Activated CD8-positive, alpha-beta memory T cell treated with anti-CD3 and anti-CD28 coated beads, Interleukin-2, amount 50 U/mL, for 24 hours (primary cell): Measurements from ENCODE around the gene AMOTL1.
"Not testable (repeated sequence)": the region's sequence is repeated elsewhere in the genome, so short reads cannot be mapped to it uniquely, and the experiment has no call there.

Source experiments
- DNase-seq: peaks from one replicate; pipeline ENCODE4 v3.0.0-alpha.2; 2020; ENCODE audit errors: extremely low read depth

Gene AMOTL1

DNA sequence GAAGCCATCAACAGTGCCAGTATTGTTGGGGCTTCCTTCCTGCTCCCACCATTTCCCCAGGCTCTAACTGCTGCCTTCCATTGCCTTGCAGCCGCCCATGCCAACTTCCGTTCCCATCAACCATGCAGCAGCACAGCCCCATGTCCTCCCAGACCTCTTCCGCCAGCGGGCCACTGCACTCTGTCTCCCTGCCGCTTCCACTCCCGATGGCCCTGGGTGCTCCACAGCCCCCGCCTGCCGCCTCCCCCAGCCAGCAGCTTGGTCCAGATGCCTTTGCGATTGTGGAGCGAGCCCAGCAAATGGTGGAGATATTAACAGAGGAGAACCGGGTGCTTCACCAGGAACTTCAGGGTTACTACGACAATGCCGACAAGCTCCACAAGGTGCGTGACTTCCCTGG, 53.3 kb downstream of the AMOTL1 start:
- no peak for DNase-seq

DNA sequence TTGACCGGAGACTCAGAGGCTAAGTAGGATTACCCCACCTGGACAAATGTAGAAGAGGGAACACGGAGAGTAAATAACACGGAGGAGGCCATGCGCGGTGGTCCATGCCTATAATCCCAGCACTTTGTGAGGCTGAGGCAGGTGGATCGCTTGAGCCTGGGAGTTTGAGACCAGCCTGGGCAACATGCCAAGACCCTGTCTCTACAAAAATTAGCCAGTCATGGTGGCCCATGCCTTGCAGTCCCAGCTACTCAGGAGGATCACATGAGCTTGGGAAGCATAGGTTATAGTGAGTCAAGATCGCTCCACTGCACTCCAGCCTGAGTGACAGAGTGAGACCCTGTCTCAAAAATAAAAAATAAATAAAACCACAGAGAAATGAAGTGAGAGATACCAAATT, 53.9 kb downstream of the AMOTL1 start:
- no peak for DNase-seq

DNA sequence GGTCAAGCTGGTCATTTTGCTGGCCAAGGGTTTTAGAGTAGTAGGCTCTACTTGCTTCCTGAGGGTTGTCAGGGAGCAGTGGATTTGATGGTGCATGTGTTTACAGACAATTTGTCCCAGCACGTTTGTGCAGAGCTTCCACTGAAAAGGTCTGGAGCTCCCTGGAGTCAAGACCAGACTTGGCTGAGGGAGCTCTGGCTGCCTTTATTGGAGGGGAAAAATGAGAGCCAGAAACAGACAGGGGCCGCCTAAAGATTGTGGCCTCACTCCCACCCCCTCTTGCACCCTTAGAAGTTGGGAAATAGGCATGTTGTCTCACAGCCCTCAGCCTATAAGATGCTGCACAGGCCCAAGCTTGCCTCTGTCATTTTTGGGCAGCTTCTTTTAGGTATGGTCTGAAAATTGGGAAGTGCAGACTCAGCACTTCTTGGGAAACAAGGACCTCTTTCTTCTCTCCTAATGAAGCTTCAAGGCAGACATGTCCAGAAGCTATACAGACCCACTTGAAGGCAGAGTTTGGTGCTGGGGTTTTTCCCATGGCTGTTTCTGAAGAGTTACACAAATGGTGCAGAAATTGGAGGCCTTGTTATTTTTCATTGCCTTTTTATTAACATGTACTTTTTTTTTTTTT, 55.1 kb downstream of the AMOTL1 start:
- DNase-seq: no peak

DNA sequence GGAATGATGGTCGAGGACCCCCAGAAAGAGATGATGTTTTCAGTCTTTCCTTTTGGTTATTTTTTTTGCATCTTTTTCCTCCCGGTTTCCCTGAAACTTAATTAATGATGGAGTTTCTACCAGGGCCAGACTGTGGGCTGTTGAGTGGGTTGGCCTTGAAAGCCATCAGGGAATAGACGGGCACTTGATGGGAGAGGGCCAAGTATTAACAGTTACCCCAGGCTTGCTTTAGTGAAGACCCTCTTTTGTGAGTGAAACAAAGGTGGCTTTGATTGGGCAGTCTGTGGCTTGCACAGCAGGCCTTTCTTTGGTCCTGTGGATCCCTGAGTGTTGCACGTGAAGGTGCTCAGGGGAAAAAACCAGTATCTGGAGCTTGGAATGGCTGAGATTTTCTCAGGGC, 56.9 kb downstream of the AMOTL1 start:
- DNase-seq: no peak

DNA sequence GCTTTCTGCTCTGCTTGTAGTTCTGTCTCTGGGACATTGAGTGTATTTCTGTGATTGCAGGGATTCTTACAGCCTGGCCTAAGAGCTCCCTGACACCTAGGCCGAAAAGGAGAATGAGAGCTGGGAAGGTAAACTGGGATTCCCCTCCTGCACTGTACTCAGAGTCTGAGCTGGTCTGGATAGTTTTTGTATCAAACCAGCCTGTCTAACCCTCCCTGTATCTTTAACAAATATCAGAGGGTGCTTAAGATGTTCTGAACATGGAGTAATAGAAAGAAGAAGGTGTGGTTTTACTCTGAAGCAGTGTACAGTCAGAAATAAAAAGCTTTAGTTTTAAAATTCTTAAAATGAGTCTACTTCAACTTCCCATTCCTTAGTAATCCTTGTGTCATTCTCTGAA, 57.3 kb downstream of the AMOTL1 start:
- DNase-seq: no peak

DNA sequence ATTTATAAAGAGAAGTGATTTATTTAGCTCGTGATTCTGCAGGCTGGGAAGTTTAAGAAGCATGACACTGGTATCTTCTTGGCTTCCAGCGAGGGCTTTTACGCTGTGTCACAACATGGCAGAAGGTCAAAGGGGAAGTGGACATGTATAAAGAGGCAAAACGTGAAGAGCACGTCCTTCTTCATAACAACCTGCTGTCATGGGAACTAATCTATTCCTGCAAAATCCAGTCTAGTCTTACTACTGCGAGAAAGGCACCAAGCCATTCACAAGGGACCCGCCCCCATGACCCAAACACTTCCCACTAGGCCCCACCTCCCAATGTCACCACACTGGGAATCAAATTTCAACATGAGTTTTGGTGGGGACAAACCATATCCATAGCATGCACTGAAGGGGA, 58.3 kb downstream of the AMOTL1 start:
- no peak for DNase-seq

DNA sequence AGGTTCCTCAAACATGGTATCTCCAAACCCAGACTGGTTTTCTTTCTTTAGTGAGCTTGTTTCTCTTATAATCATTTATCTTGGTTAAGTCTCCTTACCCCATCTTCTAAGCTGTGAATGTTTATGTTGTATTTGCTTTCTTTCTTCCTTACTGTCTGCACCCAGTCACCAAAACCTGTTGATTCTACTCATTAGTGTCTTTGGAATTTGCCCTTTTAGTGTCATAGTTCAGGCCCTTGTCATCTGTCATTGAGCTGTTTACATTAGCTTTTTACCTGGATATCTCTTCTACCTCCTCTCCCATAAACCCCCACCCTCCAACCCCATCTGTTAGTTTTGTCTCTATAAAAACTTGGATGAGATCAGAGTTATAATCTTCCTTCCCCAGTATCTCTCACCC, 59.9 kb downstream of the AMOTL1 start:
- DNase-seq: no peak

DNA sequence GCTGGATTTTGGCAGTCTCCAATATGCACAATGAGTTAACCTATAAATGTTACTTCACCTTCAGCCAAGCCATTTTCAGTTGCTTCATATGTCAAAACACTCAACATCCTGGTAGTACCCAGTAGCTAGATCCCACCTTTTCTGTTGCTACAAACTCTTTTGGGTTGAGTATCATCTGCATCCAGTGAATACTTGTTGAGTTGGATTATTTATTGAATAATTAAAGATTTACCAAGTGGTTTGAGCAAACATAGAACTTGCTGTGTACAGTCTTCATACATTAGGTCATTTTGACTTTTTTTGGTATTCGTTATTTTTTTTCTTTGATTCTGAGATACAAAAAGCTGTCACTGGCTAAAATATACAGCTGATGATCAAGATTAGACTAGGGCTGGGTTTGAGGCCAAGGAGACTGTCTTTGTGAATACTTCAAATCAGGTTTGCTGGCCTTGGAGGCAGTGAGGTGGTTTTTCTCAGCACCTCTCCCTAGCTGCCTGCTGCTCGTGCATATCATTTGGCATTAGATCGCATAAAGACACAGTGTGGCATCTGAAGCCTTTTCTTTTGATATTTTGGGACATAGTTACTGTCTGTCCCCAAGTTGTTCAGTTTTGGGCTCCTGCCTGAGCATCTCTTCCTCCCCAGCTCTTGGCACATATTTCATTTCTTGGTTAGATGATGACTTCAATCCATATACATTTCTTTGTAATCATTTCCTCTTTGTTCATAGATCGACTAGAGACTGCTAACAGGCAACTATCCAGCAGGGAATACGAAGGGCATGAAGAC, 62.8 kb downstream of the AMOTL1 start:
- no peak for DNase-seq

DNA sequence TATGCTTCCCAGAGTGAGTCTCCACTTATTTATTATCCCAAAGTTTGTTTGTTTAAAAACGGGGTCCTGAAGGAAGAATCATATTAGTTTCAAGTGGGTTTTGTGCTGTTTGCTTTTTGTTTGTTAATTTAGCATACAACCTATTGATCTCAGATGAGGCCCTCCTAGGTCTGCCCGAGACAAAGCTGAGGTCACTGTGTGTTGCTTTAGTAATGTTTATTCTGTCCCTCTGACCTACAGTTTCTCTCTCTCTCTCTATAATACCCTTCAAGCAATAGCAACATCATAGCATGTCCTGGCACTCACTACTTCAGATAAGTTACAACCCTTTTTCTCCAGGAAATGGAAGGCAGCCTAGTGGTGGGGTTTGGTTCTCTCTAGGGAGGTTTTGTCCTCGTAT, 63.4 kb downstream of the AMOTL1 start:
- no peak for DNase-seq

DNA sequence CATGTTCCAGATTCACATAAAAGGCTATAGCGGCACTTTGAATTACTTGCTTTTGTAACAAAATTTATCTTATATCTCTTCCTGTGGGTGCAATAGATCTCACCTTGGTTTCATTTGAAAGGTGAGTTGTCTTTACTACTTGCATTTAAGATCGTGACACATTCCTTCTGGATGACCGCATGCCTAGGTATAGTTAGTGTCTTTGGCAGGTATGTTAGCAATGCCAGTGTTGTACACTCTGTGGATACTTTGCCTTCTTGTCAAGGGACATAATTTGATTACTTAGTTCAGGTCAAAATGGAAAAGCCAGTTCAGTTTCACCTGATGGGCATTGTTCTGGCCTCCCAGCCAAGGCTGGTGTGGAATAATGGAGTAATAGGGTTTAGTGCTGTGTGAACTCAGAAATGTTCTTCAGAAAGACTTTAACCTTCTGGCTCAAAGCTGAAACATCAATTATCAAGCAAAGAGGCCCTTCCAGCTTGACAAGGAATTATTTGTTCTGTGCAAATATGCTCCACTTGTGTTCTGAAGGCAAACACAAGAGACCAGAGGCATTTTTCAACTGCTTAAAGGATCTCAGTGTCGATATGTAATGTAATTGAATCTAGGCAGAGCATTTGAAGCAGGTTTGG, 64.6 kb downstream of the AMOTL1 start:
- no peak for DNase-seq

DNA sequence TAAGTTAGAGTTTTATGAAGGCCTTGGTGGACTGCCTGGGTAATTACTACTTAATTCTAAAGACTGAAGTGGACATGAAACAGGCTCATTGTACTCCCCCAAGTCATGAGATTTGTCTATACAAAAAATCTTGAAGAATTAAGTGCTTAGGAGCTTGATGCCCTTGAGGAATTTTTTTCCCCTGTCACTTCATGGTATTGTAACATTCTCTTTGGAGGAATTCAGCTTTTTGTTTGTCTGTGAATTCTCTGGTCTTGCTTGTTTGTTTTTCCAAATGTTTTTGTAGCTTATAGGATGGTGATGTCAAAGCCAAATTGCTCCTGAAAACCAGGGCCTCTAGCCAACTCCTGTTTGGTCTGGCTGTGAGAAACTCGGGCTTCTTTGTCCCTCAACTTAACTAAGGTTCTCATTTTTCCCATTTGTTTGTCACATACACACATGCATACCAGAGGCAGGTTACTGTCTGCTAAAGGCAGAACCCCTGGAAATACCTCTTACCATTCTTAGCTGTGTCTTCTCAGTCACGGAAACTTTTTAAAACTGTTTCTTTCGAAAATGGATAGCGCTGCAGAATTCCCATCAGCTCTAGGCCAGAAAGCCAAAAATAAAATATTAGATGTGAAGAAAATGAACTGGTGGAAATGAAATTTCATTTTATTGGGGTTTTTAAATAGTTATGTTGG, 66.9 kb downstream of the AMOTL1 start:
- no peak for DNase-seq

DNA sequence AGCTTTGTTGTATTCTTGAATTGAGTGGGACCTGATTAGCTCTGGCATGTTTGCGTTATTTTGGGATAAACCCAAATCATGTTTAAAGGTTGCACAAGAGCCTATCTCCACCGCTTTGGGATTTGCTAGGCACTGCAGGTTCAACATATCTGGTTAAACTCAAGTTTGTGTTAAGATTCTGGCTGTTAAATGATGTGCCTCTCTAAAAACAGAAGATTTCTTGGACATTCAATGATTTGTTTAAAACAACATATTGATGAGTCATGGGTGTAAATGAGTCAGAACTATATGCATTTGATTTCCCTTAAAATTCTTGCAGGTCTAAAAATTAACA, 67.4 kb downstream of the AMOTL1 start:
- no peak for DNase-seq

DNA sequence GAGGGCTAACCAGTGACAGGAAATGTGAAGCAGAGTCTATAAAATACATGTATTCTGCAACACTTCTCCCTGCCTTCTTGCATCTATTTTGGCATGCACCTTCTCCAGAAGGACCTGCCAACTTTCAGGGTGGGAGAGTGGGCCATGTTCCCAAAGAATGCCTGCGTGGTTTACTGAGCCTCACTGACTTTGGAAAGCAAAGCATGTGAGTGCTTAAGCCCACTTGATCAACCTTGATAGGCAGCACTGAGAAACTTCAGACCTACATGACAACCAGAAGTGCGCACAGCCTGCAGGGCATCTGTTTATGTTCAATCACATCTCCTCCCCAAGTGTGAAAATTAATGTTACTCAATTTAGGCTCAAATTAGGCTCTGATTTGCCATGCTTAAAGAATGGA, 69.2 kb downstream of the AMOTL1 start:
- no peak for DNase-seq

DNA sequence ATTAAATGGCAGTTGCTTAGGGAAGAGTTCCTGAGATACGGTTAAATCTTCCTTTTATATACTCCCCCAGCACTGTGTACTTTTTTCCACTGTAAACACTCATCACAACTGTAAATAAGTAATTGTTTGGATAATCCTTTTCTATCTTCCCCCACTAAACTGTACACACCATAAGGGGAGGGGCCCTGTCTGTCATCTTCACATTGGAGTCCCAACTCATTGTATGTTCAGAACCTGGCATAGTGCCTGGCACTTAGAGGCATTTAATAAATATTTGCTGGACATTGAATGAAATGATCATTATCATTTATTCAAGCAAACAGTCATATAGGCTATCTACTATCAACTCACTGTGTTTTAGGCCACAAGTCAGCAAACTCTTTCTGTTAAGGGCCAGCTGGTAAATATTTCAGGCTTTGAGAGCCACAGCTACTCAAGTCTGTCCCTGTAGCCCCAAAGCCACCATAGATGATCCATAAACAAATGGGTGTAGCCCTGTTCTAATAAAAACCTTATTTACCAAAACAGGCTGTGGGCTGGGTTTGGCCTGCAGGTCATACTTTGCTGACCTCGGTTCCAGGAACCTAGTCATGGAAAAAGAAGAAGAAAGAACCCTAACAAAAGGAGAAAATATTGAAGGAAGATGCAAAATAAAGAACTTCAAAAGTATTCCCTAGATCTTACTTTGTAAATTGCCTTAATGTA, 70.0 kb downstream of the AMOTL1 start:
- DNase-seq: no peak

DNA sequence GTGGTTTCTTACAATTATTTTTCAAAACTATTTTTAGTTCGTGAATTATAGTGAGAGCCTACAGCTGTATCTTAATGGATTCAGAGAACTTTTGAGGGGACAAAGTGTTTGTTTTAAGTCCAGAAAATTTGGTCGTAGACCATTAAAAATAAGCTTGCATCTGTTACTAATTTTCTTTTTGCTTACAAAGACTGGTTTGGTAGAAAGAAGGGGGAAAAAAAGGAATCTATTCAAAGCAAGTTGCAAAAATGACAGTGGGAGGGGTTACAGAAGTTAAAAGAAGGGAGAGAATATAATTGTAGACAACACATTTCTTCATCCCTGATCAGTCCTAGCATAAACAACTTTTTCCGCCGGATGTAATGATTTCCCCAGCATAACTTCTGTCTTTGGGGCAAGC, 72.1 kb downstream of the AMOTL1 start:
- no peak for DNase-seq

DNA sequence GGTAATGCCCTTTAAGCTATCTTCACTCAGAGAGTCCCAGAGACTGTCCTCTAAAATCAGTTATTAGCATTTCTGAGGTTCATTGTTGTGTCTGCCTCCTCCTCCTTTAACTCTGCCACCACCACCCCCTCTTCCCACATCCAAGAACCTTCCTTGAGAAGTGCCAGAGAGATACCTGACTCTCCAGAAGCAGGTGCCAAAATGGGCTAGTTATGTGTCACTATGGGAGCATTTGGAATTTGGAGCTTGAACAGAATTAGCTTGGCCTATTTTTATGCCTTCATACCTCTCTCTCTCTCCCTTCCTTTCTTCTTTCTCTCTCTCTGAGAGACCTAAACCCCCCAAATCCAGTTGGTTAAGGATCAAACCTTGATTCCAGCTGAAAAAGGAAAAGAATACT, 75.9 kb downstream of the AMOTL1 start:
- DNase-seq: no peak

DNA sequence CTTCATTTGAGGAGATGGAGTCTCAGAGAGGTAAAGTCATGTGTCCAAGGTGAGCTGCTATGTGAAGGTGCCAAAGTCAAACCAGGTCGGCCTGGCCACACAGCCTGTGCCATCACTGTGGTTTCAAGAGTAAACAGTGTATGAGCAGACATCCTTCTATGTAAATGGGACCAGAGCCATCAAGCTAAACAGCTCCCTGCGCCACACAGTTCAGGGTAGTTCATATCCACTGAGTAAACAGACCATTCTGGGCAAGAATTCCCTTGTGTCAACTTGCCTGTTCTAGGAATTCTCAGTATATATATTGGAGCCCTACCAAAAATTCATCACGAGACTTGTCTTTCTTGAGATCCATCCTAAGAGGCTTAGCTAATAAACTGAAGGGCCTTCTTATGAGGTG, 77.5 kb downstream of the AMOTL1 start:
- no peak for DNase-seq

DNA sequence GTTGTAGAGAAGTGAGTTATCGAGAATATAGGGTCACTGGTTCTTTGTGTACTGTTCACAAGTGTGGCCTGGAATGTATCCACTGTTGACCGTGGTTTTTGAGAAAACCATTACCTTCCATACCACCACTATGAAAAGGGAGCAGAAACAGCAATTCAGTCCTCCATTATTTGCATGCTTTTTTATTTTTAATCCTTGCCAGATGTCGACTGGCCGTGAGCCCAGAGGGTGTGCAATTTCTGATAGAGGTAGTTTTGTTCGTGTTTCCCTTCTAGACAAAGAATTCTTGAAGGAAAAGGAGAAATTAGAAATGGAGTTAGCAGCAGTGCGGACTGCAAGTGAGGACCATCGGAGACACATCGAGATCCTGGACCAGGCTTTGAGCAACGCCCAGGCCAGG, 81.7 kb downstream of the AMOTL1 start:
- DNase-seq: no peak

DNA sequence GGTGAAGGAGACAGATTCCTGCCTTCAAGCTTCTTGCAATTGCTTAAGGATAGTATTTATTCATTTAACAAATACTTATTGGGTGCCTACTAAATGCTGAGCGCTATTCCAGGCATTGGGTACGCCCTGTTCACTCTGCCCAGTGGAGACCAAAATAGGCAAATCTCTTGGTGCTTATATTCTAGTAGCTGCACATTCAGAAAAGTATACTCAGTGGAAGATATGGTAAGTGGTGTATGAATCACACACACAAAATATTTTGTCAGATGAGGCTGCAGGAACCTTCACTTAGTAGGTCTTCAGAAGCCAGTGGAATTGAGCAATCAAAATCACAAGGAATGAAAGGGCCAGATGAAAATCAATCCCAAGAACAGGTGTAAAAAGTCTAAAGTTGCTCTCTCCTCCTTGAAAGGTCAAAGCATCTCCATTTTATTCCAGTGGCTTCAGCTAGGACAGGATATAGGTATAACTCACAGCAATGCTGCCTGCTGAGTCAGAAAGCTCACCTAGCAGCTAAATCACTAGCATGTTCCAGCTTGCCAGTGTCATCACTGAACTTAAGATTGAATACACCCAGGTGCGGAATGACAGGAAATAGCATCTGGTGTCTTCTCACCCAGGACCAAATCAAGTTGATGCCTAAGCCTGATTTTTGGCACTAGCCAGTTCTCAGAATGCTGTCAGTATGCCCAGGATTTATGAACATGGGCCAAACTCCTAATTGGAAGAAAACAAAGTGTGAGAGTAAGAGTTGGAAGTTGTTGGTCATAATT, 83.9 kb downstream of the AMOTL1 start:
- DNase-seq: no peak

DNA sequence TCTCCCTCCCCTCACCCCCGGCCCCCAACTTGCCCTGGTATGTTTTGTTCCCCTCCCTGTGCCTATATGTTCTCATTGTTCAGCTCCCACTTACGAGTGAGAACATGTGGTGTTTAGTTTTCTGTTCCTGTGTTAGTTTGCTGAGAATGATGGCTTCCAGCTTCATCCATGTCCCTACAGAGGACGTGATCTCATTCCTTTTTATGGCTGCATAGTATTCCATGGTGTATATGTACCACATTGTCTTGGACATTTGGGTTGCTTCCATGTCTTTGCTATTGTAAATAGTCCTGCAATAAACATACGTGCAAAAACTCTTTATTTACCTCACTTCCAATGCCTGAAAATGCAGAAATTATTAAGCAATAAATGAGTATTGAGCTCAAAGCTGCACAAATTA, 85.1 kb downstream of the AMOTL1 start:
- DNase-seq: not testable (repeated sequence)

DNA sequence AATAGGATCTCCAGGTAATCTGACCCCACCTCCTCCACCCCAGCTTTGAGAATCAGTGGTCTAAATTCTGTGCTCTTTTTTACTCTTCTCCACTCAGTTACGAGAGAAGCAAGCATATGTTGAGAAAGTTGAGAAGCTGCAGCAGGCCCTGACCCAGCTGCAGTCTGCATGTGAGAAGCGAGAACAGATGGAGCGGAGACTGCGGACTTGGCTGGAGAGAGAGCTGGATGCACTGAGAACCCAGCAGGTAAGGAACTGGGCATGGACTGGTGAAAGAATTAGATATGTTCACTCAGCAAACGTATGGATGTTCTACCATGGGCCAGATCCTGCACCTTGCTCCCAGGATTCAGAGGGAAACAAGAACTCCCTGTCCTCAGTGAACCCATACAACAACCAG, 85.7 kb downstream of the AMOTL1 start:
- DNase-seq: no peak
